GM18858 (cell line): ENCODE measurements around the gene BRMS1.
"Not testable (repeated sequence)": the region's sequence is repeated elsewhere in the genome, so short reads cannot be mapped to it uniquely, and the experiment has no call there.

Experiments used
- ATAC-seq: cut with Tn5 transposase; IDR thresholded peaks from one replicate; pipeline ENCODE4 v1.9.1; 2021; ENCODE audit not compliant: unreplicated experiment

The BRMS1 gene

DNA sequence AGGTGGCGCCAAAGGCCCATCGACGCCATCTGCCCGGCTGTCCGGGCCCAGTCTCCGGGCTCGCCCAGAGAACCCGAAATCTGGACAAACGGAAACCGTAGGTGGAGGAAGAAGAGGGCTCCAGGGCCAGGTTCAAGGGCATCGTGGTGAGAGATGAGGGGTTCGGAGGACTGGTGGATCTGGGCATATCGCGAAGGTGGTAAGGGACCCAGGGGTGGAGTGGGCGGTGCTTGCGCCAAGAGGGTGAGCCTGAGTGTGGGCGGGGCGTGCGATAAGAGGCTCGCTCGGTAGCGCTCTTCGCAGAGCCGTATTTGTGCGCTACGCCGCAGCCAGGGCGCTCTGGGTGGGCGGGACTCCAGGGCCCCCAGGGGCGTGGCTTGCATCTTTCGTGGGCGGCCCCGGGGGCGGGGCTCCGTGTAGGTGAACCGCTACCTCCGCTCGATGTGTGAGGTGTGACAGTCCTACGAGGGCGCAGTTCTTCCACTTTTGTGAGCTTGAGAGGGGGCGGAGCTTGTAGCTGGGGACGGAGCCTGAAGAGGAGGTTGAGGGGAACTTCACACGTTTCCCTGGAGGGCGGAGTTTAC is 32.8 kb downstream of the BRMS1 start:
- ATAC-seq: peak; percentile 47

DNA sequence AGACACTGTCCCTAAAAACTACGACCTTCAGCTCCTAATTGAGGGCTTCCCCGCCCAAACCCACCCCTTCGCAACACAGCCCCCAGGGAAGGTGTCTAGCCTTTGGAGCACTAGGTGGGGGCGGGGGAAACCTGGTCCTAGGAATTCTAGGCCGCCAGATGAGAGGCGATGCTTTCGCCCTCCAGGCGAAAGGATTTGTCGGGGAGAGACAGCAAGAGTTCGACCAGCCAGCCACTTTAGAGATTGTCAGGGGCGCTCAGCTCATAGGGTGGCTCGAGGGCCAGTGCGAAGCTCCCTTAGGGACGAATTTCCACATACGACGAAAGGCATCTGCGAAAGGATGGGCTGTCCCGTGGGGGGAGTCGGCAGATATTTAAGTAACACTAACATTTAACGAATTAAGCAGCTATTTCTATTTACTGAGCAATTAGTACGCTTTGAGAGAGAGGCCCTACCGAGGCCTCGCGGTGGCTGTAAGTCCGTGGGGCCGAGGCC is 33.4 kb downstream of the BRMS1 start:
- ATAC-seq: no peak

- ATAC-seq: not testable (repeated sequence)
These were observed 34.0 kb downstream of the BRMS1 start for GRCh38 chr11:66310803-66311440.

GRCh38 chr11:66310324-66310723 is 34.6 kb downstream of the BRMS1 start:
- ATAC-seq: no peak

GRCh38 chr11:66309475-66309874 is 35.4 kb downstream of the BRMS1 start:
- ATAC-seq: no peak

DNA sequence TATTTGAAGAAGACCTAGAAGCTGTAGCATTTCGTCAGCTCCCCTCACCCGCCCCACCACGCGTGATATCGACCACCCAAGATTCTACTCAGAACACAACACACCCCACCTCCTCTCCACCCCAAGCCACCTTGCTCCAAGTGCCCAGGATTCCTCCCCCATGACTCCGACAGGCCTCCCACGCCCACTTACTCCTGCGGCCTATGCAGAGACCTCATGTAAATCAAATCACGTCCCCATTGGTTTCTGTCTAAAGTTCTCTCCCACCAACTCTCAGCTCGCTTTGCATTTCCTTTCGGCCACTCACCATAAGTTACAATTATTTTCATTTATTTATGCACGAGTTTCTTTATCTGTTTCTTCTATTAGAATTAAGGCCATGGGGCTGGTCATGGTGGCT is 42.2 kb downstream of the BRMS1 start:
- ATAC-seq: no peak

DNA sequence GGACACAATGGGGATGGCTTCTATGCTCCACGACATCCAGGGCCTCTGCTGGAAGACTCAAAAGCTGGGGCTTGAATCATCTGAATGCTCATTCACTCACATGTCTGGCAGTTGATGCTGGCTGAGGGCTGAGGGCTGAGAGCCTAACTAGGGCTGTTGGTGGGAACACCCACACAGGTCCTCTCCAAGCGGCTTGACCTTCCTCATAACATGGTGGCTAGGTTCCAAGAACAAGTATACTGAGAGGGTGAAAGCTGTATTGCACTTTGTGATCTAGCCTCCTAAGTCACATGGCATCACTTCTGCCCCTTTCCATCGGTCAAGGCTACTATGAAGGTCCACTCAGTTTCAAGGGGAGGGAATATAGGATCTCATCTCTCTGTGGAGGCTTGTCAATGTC is 45.7 kb downstream of the BRMS1 start:
- ATAC-seq: no peak

DNA sequence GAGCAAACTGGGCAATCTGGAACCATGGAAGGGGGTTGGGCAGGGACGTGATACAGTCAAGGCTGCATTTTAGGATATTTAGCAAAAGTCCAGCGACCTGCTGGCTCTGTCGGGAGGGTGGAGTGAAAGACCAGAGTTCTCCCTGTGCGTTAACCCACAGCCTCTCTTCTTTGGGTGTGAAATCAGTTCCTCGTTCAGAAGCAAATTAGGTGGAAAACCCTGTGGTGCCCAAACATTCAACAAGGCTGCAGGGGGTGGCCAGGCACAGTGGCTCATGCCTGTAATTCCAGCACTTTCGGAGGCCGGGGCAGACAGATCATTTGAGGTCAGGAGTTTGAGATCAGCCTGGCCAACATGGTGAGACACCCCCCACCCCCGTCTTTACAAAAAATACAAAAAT is 47.3 kb downstream of the BRMS1 start:
- no peak for ATAC-seq

DNA sequence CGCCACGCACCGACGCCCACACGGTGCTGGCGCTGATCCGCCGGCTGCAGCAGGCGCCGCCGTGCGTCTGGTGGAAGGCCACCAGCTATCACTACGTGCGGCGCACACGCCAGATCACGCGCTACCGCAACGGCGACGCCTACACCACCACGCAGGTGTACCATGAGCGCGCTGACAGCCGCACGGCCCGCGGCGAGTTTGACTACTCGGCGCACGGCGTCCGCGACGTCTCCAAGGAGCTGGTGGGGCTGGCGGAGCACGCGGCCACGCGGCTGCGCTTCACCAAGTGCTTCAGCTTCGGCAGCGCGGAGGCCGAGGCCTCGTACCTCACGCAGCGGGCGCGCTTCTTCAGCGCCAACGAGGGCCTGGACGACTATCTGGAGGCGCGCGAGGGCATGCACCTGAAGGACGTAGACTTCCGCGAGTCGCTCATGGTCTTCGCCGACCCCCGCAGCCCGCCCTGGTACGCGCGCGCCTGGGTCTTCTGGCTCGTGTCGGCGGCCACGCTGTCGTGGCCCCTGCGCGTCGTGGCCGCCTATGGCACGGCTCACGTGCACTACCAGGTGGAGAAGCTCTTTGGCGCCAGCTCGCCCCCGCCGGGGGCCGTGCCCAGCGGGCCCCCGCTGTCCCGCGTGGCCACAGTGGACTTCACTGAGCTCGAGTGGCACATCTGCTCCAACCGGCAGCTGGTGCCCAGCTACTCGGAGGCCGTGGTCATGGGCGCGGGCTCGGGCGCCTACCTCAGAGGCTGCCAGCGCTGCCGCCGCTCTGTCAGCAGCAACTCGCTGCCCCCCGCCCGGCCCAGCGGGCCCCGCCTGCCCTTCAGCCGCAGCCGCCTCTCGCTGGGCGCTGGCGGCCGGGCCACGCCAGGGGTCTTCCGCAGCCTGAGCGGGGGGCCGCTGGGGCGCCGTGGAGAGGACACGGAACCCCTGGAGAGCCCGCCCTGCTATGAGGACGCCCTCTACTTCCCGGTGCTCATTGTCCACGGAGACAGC is 50.0 kb downstream of the BRMS1 start:
- no peak for ATAC-seq

DNA sequence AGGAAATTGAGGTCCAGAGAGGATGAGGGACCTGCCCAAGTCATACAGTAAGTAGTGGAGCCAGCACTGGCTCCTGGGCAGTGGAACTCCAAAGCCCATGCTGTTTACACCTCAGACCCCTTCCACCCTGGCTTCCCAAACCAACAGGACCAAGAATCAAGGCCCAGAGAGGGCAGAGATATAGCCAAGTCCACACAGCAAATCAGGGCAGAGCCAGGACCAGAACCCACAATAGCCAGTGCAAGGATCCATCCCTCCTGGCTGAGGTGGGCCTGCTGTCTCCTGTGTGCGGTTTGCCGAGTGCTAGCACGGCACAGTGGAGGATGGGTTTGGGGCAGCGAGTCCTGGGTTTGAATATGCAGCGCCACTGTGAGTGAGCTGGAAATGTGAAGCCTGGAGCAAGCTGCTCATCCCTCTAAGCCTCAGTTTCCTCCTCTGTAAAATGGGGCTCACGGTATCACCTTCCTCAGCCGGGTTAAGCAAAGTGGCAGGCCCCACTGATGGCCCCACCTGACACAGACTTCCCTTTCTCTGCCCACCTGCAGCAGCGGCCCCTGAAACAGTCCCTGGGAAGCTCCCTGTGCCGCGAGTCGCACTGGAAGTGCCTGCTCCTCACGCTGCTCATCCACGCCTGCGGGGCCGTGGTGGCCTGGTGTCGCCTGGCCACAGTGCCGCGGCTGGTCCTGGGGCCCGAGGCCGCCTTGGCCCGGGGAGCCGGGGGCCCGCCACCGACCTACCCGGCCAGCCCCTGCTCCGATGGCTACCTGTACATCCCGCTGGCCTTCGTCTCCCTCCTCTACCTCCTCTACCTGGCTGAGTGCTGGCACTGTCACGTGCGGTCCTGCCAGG is 50.9 kb downstream of the BRMS1 start:
- no peak for ATAC-seq

DNA sequence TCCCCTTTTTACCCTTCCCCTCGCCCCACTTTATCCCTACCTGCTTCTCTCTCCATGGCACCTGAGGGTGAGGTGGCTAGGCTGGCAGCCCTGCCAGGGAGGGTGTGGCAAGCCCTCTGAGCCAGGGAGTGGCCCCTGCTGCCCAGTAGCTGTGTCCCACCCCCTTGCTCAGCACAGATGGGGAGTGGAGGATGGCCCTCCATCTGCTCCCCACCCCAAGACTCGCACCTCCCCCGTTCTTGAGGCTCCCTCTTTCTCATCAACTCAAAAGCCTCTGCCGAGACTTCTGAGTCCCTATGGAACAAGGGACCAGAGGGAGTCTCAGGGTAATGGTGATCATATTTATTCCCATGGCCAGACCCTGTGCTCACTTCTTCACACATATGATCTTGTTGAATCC is 51.6 kb downstream of the BRMS1 start:
- ATAC-seq: no peak

- no peak for ATAC-seq
These were observed 52.2 kb downstream of the BRMS1 start for GRCh38 chr11:66292543-66293332.

GRCh38 chr11:66291706-66292542 is 53.0 kb downstream of the BRMS1 start, which contains the start of gene TMEM151A:
Gene TMEM151A (plus strand): TSS chr11:66291894. CDS start chr11:66292014, 120 bp downstream.
- ATAC-seq: no peak

- no peak for ATAC-seq
These were observed 53.6 kb downstream of the BRMS1 start for GRCh38 chr11:66291303-66291705.

DNA sequence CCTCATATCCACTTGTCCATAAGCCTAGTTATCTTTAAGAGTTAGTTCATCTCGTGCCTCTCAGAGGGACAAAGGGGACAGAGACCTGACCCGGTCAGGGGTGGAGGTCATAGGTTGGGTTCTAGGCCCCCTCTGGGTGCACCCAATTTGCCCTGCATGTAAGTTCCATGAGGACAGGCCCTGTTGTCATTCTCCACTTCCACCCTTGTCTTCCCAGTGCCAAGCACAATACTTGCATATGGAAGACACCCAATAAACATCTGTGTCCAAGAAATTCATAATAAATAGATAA is 54.6 kb downstream of the BRMS1 start:
- no peak for ATAC-seq

DNA sequence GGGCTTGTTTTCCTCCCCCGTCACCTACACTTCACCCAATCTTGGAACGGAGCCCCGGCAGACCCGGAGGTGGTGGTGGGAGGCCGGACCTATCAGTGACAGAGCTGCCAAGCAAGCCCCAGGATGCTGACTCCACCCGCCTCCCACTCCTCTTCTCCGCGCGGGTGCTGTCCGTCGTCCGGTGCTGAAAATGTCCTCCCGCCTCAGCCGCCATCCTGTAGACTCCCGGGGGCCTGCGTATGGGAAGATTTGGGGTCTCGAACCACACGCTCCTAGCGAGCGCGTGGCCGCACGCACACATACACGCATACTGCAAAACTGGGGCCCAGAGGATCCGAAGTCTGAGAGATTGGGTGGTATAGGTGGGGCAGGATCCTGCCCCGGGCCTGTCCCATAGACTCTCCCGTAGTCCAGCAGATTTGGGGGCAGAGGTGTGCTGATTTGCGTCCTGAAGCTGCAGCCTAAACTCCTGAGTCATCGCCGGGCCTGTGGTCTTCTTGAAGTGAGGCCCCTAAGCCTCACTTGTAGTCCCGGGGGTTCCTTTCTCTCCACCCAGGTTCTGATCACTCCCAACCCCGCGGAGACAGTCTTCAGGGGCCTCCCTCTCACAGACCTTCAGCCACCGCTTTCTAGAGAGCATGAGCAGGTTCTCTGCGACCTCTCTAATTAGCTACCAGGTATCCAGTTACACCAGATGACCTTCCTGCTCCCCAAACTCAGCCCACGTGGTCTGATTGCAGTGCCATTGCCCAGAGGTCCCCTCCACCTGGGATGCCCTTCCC is 55.2 kb downstream of the BRMS1 start:
- peak; percentile 17 for ATAC-seq

DNA sequence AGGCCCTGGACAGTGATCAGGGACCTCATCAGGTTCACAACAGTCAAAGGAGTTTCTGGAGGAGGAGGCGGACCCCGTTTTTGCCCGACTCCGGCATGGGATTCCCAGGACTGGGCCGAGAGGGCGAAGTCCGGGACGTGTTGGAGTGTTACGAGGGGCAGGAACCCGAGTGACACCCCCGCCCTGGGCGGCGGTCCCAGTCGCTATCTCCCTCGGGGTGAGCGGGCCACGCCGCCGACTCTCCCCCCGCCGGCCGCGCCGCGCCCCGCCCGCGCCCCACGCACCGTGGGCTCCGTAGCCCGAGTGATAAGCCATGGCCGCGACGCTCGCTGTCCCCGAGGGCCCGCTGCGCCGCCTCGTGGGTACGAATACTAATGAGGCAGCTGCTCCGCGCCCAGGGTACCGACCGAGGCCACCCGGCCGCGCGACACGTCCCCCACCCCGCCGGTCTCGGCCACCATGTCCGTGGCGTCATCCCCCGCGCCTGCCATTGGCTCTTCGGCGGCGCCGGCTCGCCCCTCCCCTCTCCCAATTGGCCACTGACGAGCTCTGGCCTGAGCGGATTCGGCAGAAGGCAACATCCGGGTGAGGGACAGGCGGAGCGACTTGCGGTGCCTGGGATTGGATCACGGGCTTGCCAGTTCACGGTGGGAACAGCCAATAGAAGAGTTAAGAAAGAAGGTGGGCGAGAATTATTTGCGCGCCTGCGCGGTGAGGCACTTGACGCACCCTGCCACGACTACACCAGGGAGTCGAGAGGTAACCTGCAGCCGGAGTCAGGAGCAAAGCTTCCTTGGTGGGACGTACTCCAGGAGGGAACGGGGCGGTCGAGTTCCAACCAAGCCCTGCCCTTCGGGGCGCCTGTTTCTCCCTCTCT is 56.0 kb downstream of the BRMS1 start, which contains the start of gene YIF1A:
TSS of gene YIF1A (minus strand) at position 473 of the 877 bp plus-strand sequence. CDS start at position 315, 158 bp downstream.
- peak; percentile 84 for ATAC-seq
